IMR-90 (cell line): ENCODE measurements around the gene CEP95. TPM values are rescaled to one million over a fixed set of nuclear protein-coding genes. Genes with fewer than 3 reads are reported as not detected.

Experiments used
- ATAC-seq: fragments of 200-7000 bp; cut with Tn5 transposase; 2 replicates; pipeline ENCODE4 v1.9.1; 2020; ENCODE audit warnings: low read depth, mild to moderate bottlenecking, moderate library complexity
- BruUV-seq: library from RNA; stranded (reverse); fragments of 400-500 nt; replicated peaks from 2 replicates; lab custom pipeline; 2021; lab: Mats Ljungman, UMichigan
- CTCF ChIA-PET: fragments of 300-600 bp; formaldehyde crosslinking; extraction: SDS; loops from one replicate; lab custom pipeline; 2021; ENCODE audit warnings: antibody characterized with exemption; lab: Yijun Ruan, JAX
- POLR2A ChIA-PET: fragments of 300-600 bp; sonication (Branson Sonifier 250); formaldehyde crosslinking; loops from one replicate; lab custom pipeline; 2022; ENCODE audit warnings: antibody characterized with exemption; ENCODE audit not compliant: unreplicated experiment; lab: Charles Lee
- DNase-seq: peaks from one replicate; pipeline ENCODE4 v3.0.0; 2013
- H2AFZ ChIP-seq: replicated peaks from 2 replicates; pipeline ENCODE3; 2013; ENCODE audit warnings: low read length, mild to moderate bottlenecking; ENCODE audit not compliant: poor library complexity
- H2AK5ac ChIP-seq: 2 replicates; pipeline ENCODE4 v1.6.1; 2013; ENCODE audit warnings: low read depth, low read length, inconsistent platforms
- H2AK9ac ChIP-seq: replicated peaks from 2 replicates; pipeline ENCODE3; 2013; ENCODE audit warnings: mild to moderate bottlenecking, low read depth, low read length, moderate library complexity; ENCODE audit not compliant: poor library complexity
- H2BK120ac ChIP-seq: 2 replicates; pipeline ENCODE4 v1.6.1; 2013; ENCODE audit warnings: low read depth, low read length, inconsistent platforms
- H2BK15ac ChIP-seq: 3 replicates; pipeline ENCODE4 v1.6.1; 2013; ENCODE audit warnings: low read depth, low read length, inconsistent platforms
- H2BK20ac ChIP-seq: 2 replicates; pipeline ENCODE4 v1.6.1; 2013; ENCODE audit warnings: low read depth, mild to moderate bottlenecking, inconsistent platforms, low read length, moderate library complexity
- H2BK5ac ChIP-seq: 2 replicates; pipeline ENCODE4 v1.6.1; 2013; ENCODE audit warnings: mild to moderate bottlenecking, low read depth, low read length, inconsistent platforms; ENCODE audit not compliant: poor library complexity, severe bottlenecking
- H3K14ac ChIP-seq: replicated peaks from 2 replicates; pipeline ENCODE4 v1.6.1; 2013; ENCODE audit warnings: low read depth, low read length, inconsistent platforms
- H3K18ac ChIP-seq: 2 replicates; pipeline ENCODE4 v1.6.1; 2013; ENCODE audit warnings: low read depth, low read length, control low read depth
- H3K23ac ChIP-seq: 2 replicates; pipeline ENCODE4 v1.6.1; 2013; ENCODE audit warnings: low read depth, low read length, inconsistent platforms
- H3K27ac ChIP-seq: 2 replicates; pipeline ENCODE4 v1.5.1; 2013; ENCODE audit warnings: mild to moderate bottlenecking, control low read depth, low read length; ENCODE audit not compliant: insufficient read depth
- H3K27me3 ChIP-seq: 2 replicates; pipeline ENCODE4 v1.6.1; 2013; ENCODE audit warnings: low read length; ENCODE audit not compliant: control insufficient read depth, insufficient read depth
- H3K36me3 ChIP-seq: 2 replicates; pipeline ENCODE4 v1.6.1; 2013; ENCODE audit warnings: low read length, mixed read lengths; ENCODE audit not compliant: control insufficient read depth, insufficient read depth
- H3K4ac ChIP-seq: 2 replicates; pipeline ENCODE4 v1.6.1; 2013; ENCODE audit warnings: low read depth, low read length, inconsistent platforms
- H3K4me1 ChIP-seq: 2 replicates; pipeline ENCODE4 v1.6.1; 2013; ENCODE audit warnings: low read length, mixed read lengths; ENCODE audit not compliant: control insufficient read depth, insufficient read depth
- H3K4me2 ChIP-seq: 2 replicates; pipeline ENCODE4 v1.6.1; 2013; ENCODE audit warnings: low read depth, mild to moderate bottlenecking, control low read depth, low read length, moderate library complexity
- H3K4me3 ChIP-seq: 2 replicates; pipeline ENCODE4 v1.5.1; 2013; ENCODE audit warnings: low read depth, mild to moderate bottlenecking, control low read depth, low read length, moderate library complexity; ENCODE audit not compliant: insufficient read depth
- H3K56ac ChIP-seq: 2 replicates; pipeline ENCODE4 v1.6.1; 2013; ENCODE audit warnings: low read length, inconsistent platforms; ENCODE audit not compliant: insufficient read depth; ENCODE audit errors: extremely low read depth
- H3K79me1 ChIP-seq, 2 experiments: 2 replicates each; pipeline ENCODE4 v1.6.1; 2013; ENCODE audit warnings: low read length in 2 of 2, inconsistent platforms in 1 of 2, low read depth in 1 of 2
- H3K9ac ChIP-seq: 2 replicates; pipeline ENCODE4 v1.6.1; 2013; ENCODE audit warnings: low read depth, low read length, control low read depth
- H3K9me1 ChIP-seq: 2 replicates; pipeline ENCODE4 v1.6.1; 2013; ENCODE audit warnings: low read length, inconsistent platforms; ENCODE audit not compliant: insufficient read depth
- H3K9me3 ChIP-seq: 2 replicates; pipeline ENCODE4 v1.6.1; 2013; ENCODE audit warnings: low read length; ENCODE audit not compliant: control insufficient read depth, insufficient read depth
- H4K20me1 ChIP-seq: 2 replicates; pipeline ENCODE4 v1.6.1; 2013; ENCODE audit warnings: low read length, inconsistent platforms; ENCODE audit not compliant: insufficient read depth
- H4K5ac ChIP-seq: 2 replicates; pipeline ENCODE4 v1.6.1; 2013; ENCODE audit warnings: mild to moderate bottlenecking, low read depth, low read length, control low read depth
- H4K8ac ChIP-seq, 2 experiments: 2 replicates each; pipeline ENCODE4 v1.6.1; 2013; ENCODE audit warnings: low read depth in 2 of 2, low read length in 2 of 2, control low read depth in 1 of 2, inconsistent platforms in 1 of 2
- H4K91ac ChIP-seq: 2 replicates; pipeline ENCODE4 v1.6.1; 2013; ENCODE audit warnings: low read depth, low read length, inconsistent platforms; ENCODE audit not compliant: insufficient read depth
- CEBPB ChIP-seq: IDR thresholded peaks from 2 replicates; pipeline ENCODE4 v1.6.1; 2012; ENCODE audit warnings: low read depth, low read length, improper control_type of control experiment
- ELK1 ChIP-seq: fragments of 150-350 bp; IDR thresholded peaks from 2 replicates; pipeline ENCODE4 v1.6.1; 2016; ENCODE audit warnings: low read depth, mild to moderate bottlenecking, low read length, moderate library complexity, borderline replicate concordance
- NFE2L2 ChIP-seq: fragments of 150-350 bp; IDR thresholded peaks from 2 replicates; pipeline ENCODE4 v1.6.1; 2016; ENCODE audit warnings: low read depth, mild to moderate bottlenecking, low read length
- SMC3 ChIP-seq: fragments of 150-350 bp; IDR thresholded peaks from 2 replicates; pipeline ENCODE4 v1.6.1; 2016; ENCODE audit warnings: low read depth, mild to moderate bottlenecking, antibody characterized with exemption, low read length, moderate library complexity
- WGBS, 2 experiments: methylation state at CpG; one replicate each; pipeline versions ENCODE4 v1.1.5 to v1.1.7; 2013; ENCODE audit warnings: missing lambda C conversion rate in 2 of 2; ENCODE audit not compliant: insufficient read length in 1 of 2; ENCODE audit errors: extremely low coverage in 2 of 2; 5-methylcytosine and 5-hydroxymethylcytosine counted together
- dilution Hi-C: fragments of 300-500 bp; cut with HindIII; formaldehyde crosslinking; loops from one replicate; pipeline ENCODE4 v1.14.3; 2018; ENCODE audit warnings: low sequenced_read_pairs; ENCODE audit not compliant: unreplicated experiment
- in situ Hi-C: fragments of 300-500 bp; cut with MboI; formaldehyde crosslinking; loops from 3 replicates; pipeline ENCODE4 v1.14.3; 2019; ENCODE audit warnings: low sequenced_read_pairs, inconsistent platforms, mixed read lengths
- intact Hi-C: fragments of 100-400 bp; cut with micrococcal nuclease; formaldehyde crosslinking; loops from 2 replicates; pipeline ENCODE4 v1.10.0; 2022
- polyA plus RNA-seq, 3 experiments: library from polyadenylated mRNA; depleted of rRNA; stranded (reverse); fragments of >200 nt; gene quantifications; 2 replicates each; pipeline ENCODE4 v1.2.3, GENCODE V29; 2012; ENCODE audit warnings: low replicate concordance in 1 of 3
- total RNA-seq: library from RNA; depleted of rRNA; stranded (reverse); fragments of >200 nt; gene quantifications from 2 replicates; pipeline ENCODE4 v1.2.3, GENCODE V29; 2012

CEP95 gene
- total and polyA plus RNA-seq, 2 of the 4 experiments (the other 2 are of a cell fraction): 6.1 to 13.6 TPM

- TF ChIP-seq ELK1: no peak
Observed at GRCh38 chr17:64496786-64497564, 9.8 kb upstream of the CEP95 start, which contains the start of gene POLG2 (continued).

- H3K27ac ChIP-seq: peak overlapping the region; percentile 30
- no peaks in the 10 kb centered on the region for H3K4me1 ChIP-seq
- no CpG with 5 or more reads among the region's 4 CpGs for WGBS, 2 experiments
- H2BK120ac ChIP-seq: no peak overlapping the region
- H3K79me1 ChIP-seq: peaks cover 26 to 43% of the 10 kb centered on the region in 2 experiments
- no peak for DNase-seq
- no peaks in the 10 kb centered on the region for H3K9me1 ChIP-seq
- no peak overlapping the region for H3K4ac ChIP-seq
- no peak overlapping the region for H2BK15ac ChIP-seq
- no peaks in the 10 kb centered on the region for H3K9me3 ChIP-seq
- no peak overlapping the region for H2AK5ac ChIP-seq
- H3K36me3 ChIP-seq: peaks cover 35% of the 10 kb centered on the region
- H4K5ac ChIP-seq: no peak overlapping the region
- peaks cover 49% of the 10 kb centered on the region for H4K20me1 ChIP-seq
- H2BK20ac ChIP-seq: no peak overlapping the region
- H3K23ac ChIP-seq: no peak overlapping the region
- no peak overlapping the region for H2AFZ ChIP-seq
- H3K4me2 ChIP-seq: peak overlapping the region; percentile 80
- H3K4me3 ChIP-seq: peak overlapping the region; percentile 68; the same call in 1 of the 2 replicates
- ChIA-PET POLR2A (interaction anchor here (1.0 kb wide), 1 partner anchor 8 kb away, joined by 7 read pairs; no protein-coding TSS in a partner anchor), CTCF (interaction anchor here (1.0 kb wide), 1 partner anchor 10 kb away, joined by 3 read pairs; no protein-coding TSS in a partner anchor)
- intact Hi-C loops: no loop called here
- H3K18ac ChIP-seq: no peak overlapping the region
- ATAC-seq: no peak
- peak overlapping the region; percentile 78 for H2BK5ac ChIP-seq
- in situ Hi-C loops: no loop called here
- dilution Hi-C loops: no loop called here
- TF ChIP-seq NFE2L2 (no peak), CEBPB (no peak), SMC3 (no peak)
- BruUV-seq: no TSS peak
- no peaks in the 10 kb centered on the region for H3K27me3 ChIP-seq
- H2AK9ac ChIP-seq: peak overlapping the region; percentile 11
- H4K8ac ChIP-seq: peak overlapping the region; percentile 24 to 89; a peak in 3 of 4 replicates
- H3K14ac ChIP-seq: no peak overlapping the region
- peak overlapping the region; percentile 53; the same call in 1 of the 2 replicates for H3K9ac ChIP-seq
- no peak overlapping the region for H3K56ac ChIP-seq
- H4K91ac ChIP-seq: no peak overlapping the region
Observed at GRCh38 chr17:64497565-64498035, 9.2 kb upstream of the CEP95 start.
